ENCODE data around the gene RETREG1.

Gene RETREG1

GRCh38 chr5:16521521-16522483, 95.0 kb downstream of the RETREG1 start:
- no peak for DNase-seq

GRCh38 chr5:16520841-16521240, 96.0 kb downstream of the RETREG1 start:
- DNase-seq = no peak

GRCh38 chr5:16519435-16519834, 97.4 kb downstream of the RETREG1 start:
- DNase-seq = no peak

- DNase-seq = no peak
These were observed 98.2 kb downstream of the RETREG1 start for GRCh38 chr5:16518606-16519005.

GRCh38 chr5:16515532-16515931, 101.3 kb downstream of the RETREG1 start:
- no peak for DNase-seq

GRCh38 chr5:16510098-16510497, 106.7 kb downstream of the RETREG1 start:
- DNase-seq = no peak

GRCh38 chr5:16508730-16509531, 107.9 kb downstream of the RETREG1 start:
- DNase-seq = peak; percentile 45

- no peak for DNase-seq
These were observed 109.1 kb downstream of the RETREG1 start for GRCh38 chr5:16507716-16508115.

GRCh38 chr5:16505904-16506303, 110.9 kb downstream of the RETREG1 start:
- no peak for DNase-seq

- no peak for DNase-seq
These were observed 111.5 kb downstream of the RETREG1 start for GRCh38 chr5:16505140-16505891.

- DNase-seq = no peak
These were observed 112.2 kb downstream of the RETREG1 start for GRCh38 chr5:16504571-16504970.

GRCh38 chr5:16502866-16503265, 113.9 kb downstream of the RETREG1 start:
- DNase-seq = peak; percentile 11

GRCh38 chr5:16500024-16500423, 116.8 kb downstream of the RETREG1 start:
- DNase-seq = no peak

GRCh38 chr5:16497546-16497945, 119.3 kb downstream of the RETREG1 start:
- no peak for DNase-seq

- no peak for DNase-seq
These were observed 123.5 kb downstream of the RETREG1 start for GRCh38 chr5:16493261-16493660.

- no peak for DNase-seq
These were observed 124.2 kb downstream of the RETREG1 start for GRCh38 chr5:16492398-16493140.

GRCh38 chr5:16490911-16491310, 125.9 kb downstream of the RETREG1 start:
- DNase-seq = no peak

- peak; percentile 18 for DNase-seq
These were observed 127.4 kb downstream of the RETREG1 start for GRCh38 chr5:16489322-16489791.

- no peak for DNase-seq
These were observed 129.3 kb downstream of the RETREG1 start for GRCh38 chr5:16487456-16487855.

- DNase-seq = no peak
These were observed 130.1 kb downstream of the RETREG1 start for GRCh38 chr5:16486711-16487111.

- DNase-seq = no peak
These were observed 131.1 kb downstream of the RETREG1 start for GRCh38 chr5:16485656-16486055.

GRCh38 chr5:16484081-16484480, 132.7 kb downstream of the RETREG1 start:
- no peak for DNase-seq

Data from NCI-H1417 treated with DMSO at 0.1 percent for 48 hours (cell line).